Raji (cell line): Measurements from ENCODE around the gene GRM7.

ENCODE experiments used
- POLR2A ChIP-seq: IDR thresholded peaks from 2 replicates; pipeline ENCODE4 v1.6.1; 2011; ENCODE audit warnings: low read depth, low read length, control low read depth; ENCODE audit not compliant: insufficient read depth

GRM7 gene

DNA sequence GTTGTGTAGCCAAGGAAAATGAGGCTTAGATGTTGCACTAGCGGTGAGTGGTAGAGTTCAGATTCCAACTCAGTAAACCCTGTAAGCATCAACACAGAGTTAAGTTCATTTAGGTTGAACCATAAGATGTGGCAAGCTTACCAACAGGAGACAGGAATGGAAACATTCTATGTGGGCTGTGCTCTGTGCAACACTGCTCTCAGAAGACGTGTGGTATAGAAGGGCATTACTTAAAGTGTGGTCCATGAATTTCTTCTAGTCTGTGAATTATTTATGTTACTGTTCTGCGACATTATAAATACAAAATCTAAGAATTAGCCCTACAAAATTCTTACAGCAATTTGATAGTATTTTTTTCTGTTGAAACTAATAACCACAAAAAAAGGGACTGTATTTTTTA, 213.3 kb downstream of the GRM7 start:
- no peak for TF ChIP-seq POLR2A

DNA sequence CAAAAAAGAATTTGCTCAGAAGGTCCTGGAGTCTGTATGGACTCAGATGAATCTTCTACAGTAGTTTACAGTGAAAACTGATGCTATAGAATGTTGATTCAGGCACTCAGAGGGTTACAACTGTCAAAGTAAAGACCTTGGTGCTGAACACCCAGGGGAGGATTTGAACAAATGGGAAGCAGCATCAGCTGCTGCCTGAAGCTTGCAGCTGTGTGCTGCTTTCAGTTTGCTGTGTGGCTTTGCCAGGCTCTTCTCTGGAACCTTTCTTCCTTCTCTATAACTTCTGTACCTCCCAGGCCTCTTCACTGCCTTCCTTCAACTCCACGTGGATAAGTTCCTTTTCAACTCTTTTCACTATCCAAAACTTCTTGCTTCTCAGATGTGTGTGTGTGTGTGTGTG, 214.2 kb downstream of the GRM7 start:
- no peak for TF ChIP-seq POLR2A

DNA sequence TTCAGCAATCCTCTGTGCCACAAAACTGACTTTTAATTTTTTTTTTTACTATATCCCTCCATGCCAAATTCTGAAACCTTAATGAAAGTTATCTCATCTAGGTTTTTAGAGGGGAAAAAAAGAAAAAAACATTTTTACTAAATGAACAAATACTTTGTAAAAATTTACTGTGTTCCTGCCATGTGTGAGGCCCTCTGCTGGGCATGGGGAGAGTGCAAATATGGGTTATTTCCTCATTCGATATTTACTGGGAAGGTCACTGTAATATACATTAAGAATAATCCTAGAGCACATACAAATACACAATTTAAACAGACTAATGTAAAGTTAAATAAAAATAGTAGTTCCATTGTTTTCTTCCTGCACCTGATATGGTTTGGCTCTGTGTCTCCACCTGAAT, 215.0 kb downstream of the GRM7 start:
- TF ChIP-seq POLR2A = no peak

DNA sequence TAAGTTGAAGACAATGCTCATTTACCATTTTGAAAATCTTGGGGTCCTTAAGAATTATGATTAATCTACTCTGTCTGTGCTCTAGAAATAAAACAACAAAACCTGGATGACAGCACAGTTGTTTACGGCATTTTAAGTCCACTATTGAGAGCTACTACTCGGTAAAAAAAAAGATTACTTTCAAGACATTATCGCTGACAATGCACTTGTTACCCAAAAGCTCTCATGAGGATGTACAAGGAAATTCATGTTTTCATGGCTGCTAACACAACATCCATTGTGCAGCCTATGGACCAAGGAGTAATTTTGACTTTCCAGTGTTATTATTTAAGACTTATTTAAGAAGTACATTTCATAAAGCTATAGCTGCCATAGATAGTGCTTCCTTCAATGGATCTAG, 221.3 kb downstream of the GRM7 start:
- TF ChIP-seq POLR2A = no peak

DNA sequence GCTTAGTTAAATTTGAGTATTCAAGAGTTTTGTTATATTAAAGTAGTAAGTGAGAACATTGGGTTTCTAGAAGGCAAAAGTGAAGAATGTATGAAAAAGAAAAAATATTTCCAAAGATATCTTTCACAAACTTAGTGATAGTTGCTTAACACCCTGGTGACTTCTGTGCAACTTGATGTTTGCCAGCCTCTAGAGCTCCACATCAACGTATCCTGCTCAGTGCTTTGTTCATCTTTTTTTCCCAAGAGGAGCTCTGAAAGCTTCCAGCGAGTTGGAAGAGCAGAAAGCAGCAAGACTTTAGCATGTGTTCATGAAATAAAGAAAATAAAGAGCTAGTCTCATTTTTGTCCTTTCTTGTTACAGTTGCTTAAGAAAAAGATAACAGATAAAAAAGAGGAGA, 225.5 kb downstream of the GRM7 start:
- TF ChIP-seq POLR2A = no peak

DNA sequence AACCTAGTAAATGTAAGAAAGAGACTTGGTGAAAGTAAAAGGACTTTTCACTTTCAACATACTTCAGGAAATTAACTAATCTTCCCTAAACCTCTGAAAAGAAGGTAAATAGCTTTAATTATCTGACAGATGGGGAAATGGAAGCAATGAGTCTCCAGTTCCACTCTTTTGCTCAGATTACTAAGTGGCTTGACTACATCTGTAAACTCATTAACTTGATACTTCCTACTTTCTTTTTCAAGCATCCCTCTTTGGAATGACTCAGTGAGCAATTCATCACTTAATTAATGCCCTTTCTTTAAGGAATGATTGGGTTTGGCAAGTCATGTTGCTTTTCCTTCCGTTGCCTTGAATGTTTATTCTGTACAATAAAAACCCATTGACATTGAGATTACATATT, 234.2 kb downstream of the GRM7 start:
- TF ChIP-seq POLR2A = no peak

DNA sequence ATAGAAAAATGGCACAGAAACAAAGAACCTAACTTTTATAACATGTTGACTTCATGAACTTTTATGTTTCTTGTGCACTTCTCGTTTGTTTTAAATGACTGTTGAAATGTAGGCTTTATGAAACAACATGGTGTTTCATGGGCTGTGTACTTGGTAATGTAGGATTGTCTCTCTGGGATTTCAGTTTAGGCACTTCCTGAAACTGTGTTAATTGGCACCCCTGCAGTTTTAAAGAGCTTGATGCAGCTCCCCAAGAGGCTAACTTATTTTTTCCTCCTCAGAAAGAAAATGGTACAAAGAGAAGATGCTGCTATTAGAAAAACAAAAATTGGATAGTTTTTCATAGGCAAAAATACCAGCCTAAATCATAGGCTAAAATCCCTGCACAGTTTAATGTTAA, 239.2 kb downstream of the GRM7 start:
- no peak for TF ChIP-seq POLR2A

DNA sequence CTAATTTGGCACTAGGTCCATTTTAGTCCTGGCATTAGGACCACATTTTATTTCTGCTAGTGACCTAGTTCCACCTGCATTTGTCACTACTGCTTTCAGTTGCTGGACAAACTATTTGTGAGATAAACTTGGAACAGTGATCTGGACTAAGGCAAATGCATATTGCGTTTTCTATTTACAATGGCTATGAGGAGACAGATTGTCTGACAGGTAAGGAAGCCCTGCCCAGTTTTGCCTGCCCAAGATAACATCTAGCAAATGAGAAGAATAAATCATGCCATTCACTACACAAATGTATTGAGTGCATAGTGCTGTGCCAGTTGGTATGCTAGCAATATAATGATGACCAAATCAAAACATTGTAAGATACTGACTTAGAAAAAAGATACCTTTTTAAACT, 245.7 kb downstream of the GRM7 start:
- no peak for TF ChIP-seq POLR2A

DNA sequence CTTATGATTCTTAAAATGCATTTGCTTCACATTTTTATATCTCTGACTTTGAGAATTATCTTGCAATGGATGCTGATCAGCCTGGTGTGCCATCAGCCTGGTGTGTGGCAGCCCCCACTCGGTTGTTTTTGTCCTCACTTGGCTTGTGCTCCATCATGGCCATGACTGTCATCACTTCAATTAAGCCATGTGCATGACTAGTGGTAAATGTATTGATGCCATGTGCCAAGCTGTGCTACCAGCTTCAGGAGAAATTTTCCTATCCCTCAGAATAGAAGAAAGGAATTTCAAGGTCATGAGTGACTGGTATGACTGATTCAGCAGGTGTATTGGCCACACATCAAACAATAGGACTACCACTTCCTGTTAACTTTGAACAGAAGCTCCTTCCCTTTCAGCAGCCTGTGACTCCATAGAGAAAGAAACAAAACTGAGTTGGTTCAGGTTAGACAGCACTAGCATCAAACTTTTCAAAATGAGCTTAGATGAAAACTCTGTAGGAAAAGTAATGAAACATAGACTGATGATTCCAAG, 251.7 kb downstream of the GRM7 start:
- TF ChIP-seq POLR2A = no peak

DNA sequence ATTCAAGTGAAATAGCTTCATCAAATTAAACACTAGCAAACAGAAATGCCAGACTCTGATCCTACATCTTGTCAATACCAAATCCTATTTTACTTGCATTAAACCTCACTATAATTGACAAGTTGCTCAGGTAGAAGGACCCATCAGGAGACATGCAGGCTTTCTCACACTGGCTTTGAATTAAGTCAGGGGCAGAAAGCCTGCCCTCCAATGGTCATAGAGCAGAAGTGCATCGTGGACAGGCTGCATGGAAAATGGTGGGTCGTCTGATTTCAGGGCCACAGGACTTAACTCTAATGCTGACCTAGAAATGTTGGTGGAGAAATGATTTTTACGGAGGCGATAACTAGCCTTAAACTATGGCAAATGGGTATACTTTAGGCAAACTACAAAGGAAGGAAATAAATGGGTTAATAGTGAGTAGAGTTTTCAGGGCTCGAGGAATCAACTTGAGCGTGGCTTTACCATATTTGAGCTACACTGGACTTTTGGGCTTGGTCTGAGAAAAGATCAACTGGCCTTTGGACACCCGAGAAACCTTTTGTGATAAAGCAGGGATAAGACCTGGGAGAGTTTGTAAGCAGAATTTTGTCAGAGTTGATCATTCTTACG, 283.9 kb downstream of the GRM7 start:
- no peak for TF ChIP-seq POLR2A

DNA sequence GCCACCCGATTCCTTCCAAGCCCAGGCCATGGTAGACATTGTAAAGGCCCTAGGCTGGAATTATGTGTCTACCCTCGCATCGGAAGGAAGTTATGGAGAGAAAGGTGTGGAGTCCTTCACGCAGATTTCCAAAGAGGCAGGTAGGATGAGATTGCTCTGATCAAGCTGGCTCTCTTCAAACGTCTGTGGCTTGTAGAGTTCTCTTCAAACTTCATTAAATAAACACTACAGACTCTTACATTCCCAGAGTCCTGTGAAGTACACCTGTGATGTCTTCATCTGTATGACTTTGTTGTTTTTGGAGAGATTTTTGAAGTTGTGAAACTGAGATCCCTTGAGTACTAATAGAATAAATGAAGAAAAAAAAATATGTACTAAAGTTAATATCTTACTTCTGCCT, 285.6 kb downstream of the GRM7 start:
- no peak for TF ChIP-seq POLR2A

DNA sequence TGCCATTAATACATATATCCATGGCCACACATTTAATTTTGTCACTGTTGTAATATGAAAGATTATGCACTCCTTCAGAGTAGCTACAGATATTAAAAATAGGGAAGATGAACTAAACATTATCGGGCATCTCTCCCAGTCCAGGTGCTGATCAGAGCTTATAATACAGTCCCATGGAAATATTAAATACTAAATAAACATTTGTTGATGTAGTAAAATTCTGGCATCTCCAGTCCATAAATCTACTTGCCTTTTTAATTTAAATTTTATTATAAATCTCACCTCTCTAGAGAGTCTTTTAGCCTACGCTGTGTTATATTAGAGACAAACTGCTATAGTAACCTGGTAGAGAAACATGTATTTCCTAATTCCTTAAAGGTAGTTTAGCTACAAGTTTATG, 297.6 kb downstream of the GRM7 start:
- no peak for TF ChIP-seq POLR2A

DNA sequence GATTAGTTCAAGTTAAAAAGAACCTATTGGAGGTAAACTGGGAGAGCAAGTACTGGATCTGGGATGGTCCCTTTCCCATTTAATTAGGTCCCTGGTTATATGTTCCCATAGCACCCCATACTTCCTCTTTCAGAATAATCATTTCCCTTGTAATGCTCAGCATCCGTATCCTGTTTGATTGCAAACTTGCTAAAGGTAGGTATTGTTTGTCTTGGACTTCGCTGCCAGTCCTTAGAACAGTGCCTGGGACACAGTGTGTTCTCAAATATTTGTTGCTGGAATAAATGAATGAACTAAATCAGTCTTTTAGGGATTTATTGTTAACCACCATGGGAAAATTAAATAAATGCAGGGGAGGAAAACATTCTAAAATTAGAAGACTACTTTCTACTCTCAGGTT, 299.8 kb downstream of the GRM7 start:
- no peak for TF ChIP-seq POLR2A

DNA sequence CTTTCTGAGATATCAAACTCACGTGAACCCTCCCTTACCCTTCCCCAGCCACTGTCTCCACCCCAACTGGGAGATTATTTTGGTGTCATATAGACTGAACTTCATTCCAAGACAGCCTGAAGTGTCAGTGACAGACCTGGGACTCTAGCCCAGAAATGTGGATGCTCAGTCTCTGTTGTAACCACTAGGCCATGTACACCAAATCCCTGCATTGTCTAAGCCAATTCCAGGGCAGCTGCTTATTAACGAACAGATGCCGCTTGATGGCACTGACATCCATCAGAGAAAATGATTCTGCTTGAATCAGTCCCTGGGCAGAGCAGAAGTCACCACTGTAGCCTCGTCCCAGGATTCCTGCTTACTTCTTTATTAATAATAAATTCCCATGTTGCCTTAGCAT, 305.5 kb downstream of the GRM7 start:
- TF ChIP-seq POLR2A = no peak

DNA sequence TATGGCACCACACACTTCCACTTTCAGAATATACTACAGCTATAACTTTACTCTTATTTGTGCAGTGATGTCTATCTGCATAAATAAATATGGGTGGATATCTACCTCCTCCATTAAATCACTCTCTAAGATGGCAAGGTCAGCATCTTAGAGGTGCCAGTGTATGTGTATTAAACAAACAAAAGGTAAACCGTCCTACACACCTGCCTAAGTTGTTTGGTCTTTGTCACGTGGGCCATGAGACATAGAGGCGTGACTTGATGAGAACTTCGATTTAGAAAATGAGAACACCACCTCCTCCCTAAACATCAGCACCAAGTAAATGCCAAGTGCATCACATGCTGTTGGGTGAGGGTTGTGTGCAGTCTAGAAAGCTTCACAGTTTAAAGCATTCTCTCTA, 310.6 kb downstream of the GRM7 start:
- no peak for TF ChIP-seq POLR2A

DNA sequence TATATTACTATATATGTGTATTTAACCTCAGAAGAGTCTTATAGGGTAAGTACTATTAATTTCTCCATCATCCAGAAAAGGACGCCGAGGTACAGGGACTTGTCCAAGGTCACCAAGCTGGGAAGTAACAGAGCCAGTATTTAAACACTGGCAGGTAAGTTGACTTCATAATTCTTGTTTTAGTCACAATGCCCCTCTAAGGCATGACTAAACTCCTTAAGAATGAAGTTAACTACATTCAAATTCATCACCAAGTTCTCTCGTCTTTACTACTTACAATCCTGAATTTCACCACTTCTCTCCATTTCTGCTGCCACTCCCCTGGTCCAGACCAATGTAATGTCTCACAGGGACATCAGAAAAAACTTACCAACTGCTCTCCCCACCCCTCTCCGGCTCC, 312.1 kb downstream of the GRM7 start:
- TF ChIP-seq POLR2A = no peak

DNA sequence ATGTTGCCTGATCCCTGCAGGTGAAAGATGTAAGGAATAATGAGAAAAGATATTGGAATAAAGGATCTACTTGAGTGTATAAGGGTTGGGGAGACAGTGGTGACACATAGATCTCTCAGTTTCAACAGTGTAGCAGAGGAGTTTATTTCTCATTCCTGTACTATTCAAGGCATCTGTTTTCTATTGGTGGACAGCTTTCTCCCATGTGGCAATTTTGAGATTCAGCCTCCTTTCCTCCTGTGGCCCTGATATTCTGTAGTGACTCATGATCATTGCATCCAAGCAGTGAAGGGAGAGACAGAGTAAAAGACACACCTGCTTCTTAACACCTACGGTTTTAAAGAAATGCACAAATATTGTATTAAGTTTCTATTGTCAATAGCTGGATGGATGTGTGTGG, 327.6 kb downstream of the GRM7 start:
- TF ChIP-seq POLR2A = no peak
